GM19043 (cell line): ENCODE measurements around the gene MACROD2.
"Not testable (repeated sequence)": the region's sequence is repeated elsewhere in the genome, so short reads cannot be mapped to it uniquely, and the experiment has no call there.

Experiments used
- ATAC-seq: cut with Tn5 transposase; IDR thresholded peaks from one replicate; pipeline ENCODE4 v1.9.1; 2021; ENCODE audit warnings: low read depth; ENCODE audit not compliant: unreplicated experiment

Gene MACROD2

GRCh38 chr20:14178528-14178927 lies 183.2 kb downstream of the MACROD2 start:
- ATAC-seq, result no peak

GRCh38 chr20:14178952-14179351 lies 183.6 kb downstream of the MACROD2 start:
- no peak for ATAC-seq

DNA sequence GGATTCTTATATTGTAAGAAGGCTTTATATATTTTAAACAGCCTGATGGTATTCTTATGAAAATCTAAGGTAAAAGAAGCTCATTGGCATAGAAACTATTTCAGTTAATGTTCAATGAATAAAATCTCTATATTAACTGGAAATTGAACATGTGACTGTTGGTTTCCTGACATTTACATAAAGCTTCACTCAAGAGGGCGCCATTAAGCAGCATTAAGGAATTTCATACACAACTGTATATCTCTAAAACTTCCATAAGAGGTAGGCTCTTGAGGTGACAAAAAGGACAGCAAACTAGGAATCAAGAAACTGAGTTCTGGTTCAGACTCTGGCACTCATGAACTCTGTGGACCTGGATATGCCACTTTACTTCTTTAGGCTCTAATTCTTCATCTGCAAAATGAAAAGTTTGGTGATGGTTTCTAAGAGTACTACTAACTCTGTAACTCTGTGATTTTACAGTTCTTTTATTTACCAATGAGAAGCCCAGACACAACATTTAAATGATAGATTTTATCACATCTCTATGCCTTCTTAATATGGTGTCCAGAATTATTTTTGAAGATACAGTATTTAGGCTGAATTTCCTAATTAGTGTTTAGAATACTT lies 194.6 kb downstream of the MACROD2 start:
- no peak for ATAC-seq

DNA sequence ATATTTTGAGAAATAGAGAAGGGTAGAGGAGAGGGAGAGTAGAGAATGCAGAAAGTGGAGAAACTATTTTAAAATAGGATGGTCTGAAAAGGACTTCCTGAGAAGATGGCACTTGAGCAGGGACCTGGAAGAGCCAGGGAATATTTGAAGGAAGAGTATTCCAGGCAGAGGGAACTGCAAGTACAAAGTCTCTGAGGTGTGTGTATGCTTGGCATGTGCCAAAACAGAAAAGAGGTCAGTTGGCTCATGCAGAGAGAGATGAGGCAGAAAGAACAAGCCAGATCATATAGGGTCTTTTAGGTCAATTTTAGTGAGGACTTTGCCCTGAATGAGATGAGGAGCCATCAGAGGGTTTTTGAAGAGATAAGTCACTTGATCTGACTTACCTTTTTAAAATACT lies 196.2 kb downstream of the MACROD2 start:
- no peak for ATAC-seq

DNA sequence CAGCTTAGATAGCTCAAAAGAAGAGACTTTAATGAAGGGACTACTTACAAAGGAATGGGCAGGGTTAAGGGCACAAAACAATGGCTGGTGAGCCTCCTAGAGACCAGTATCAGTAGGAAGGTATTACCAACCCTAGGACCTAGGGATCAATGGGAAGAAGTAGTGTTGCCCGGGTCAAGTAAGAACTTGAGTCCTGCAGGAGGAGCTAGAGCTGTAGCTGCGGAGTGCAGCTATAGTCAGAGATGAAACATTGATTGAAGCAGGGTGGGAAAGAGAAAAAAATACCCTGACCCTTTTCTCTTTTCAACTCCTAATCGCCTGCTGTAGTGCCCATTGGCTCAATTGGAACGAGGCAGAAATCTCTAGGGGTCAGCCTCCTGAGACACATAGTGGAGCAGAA lies 198.1 kb downstream of the MACROD2 start:
- no peak for ATAC-seq

GRCh38 chr20:14193885-14194284 lies 198.6 kb downstream of the MACROD2 start:
- ATAC-seq, result no peak

DNA sequence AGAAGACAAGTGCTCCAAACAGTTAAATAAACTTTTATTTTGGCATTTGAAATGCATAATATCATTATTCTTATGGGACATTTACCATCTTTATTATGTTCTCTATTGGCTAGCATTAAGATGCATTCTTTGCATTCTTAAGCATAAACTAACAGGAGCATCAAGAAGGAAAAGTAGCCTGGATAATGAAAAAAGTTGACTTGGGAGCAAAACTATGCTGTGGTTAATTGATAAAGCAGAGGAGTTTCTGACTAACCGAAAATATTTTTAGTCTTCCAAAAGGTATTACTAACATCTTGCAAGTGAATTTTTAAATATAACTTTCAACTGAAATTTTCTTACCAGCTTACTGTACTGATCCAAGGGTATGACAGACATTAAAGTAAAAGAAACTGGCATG lies 201.8 kb downstream of the MACROD2 start:
- ATAC-seq, result no peak

GRCh38 chr20:14198416-14198815 lies 203.1 kb downstream of the MACROD2 start:
- no peak for ATAC-seq

GRCh38 chr20:14199111-14199510 lies 203.8 kb downstream of the MACROD2 start:
- ATAC-seq, result no peak

DNA sequence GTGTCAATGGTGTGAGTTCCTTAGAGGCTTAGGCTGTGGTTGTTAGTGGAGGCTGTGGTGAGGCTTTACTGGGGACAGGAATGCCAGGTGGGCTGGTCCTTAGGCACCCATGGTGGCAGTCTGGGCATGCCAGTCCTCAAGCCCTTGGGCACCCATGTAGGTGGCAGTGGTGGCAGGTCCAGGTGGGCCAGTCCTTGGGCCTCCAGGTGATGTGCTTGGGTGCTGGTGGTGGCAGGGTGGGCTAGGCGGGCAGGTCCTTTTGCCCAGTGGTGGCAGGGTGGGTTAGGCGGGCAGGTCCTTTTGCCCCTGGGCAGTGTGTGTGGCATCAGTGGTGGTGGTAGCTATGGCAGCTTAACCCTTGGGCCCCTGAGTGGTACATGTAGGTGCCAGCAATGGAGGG lies 208.3 kb downstream of the MACROD2 start:
- no peak for ATAC-seq

- no peak for ATAC-seq
Observed at GRCh38 chr20:14207591-14207990, 212.3 kb downstream of the MACROD2 start.

DNA sequence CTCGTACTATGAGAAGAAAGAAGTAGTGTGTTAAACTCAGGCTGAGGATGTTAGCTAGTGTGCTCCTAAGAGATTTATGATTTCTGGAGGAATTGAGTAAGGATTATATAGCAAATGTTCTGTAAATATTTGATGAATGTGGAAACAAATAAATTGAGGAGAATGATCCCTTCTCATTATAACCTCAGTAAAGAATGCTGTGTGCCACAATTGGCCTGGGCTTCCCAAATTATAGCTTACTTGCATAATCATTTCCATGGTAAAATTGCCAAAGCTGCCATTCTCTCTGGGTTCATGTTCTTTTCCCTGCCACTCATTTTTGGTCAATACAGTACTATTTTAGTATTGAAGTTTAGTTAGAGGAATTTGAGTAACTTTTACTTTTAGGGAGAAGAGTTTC lies 213.6 kb downstream of the MACROD2 start:
- no peak for ATAC-seq

DNA sequence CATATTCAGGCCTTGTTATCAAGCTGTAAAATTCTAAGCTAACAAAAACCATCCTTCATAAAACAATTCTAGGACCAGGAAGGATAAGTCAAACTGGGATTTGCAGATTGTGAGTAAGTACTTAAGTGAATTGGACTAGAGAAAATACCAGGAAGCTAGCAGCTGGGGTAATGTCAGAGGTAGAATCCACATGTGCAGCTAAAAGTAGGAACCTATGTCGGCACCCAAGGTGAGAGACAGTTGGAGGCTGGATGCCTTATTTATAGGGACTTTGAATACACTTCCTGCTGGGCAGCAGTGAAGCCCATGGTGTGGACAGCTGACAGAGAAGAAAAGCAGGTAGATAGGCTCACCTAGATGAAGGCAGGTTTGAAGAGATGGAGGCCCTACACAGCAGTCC lies 214.8 kb downstream of the MACROD2 start:
- ATAC-seq, result no peak

- no peak for ATAC-seq
Observed at GRCh38 chr20:14214046-14214445, 218.7 kb downstream of the MACROD2 start.

DNA sequence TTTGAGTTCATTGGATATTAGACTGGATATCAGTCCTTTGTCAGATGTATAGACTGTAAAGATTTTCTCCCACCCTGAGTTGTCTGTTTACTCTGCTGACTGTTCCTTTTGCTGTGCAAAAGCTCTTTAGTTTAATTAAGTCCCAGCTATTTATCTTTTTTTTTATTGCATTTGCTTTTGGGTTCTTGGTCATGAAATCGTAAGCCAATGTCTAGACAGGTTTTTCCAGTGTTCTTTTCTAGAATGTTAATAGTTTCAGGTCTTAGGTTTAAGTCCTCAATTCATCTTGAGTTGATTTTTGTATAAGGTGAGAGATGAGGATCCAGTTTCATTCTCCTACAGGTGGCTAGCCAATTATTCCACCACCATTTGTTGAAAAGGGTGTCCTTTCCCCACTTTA lies 220.6 kb downstream of the MACROD2 start:
- not testable (repeated sequence) for ATAC-seq

- no peak for ATAC-seq
Observed at GRCh38 chr20:14219801-14220461, 224.6 kb downstream of the MACROD2 start.

DNA sequence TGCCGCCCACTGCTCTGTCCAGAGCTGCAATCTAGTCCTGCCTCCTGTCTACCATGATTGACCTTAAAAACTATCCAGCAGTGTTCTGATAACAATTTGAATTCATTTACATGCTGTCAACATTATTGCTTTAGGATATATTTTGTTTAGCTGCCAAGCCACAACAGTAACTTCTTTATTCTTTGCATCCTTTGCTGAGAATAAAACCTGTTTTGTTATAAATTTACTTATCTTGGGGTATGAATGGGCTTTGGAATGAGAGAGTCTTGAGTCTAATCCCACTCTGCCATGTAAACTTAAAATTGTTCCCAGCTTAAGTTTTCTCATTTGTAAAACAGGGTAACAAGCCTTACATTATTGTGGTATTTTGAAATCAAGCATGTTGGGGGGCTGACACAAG lies 225.7 kb downstream of the MACROD2 start:
- ATAC-seq, result no peak

DNA sequence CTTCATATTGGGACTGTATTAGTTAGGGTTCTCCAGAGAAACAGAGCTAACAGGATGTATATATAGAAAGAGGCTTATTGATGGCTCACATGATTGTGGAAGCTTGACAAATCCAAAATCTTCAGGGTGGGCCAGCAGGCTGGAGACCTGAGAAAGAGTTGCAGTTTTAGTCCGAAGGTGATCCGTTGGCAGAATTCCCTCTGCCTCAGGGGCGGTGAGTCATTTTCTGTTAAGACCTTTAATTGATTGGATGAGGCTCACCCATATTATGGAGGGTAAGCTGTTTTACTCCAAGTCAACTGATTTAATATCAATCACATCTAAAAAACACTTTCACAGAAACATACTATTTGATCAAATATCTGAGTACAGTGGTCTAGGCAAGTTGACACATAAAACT lies 228.5 kb downstream of the MACROD2 start:
- no peak for ATAC-seq

DNA sequence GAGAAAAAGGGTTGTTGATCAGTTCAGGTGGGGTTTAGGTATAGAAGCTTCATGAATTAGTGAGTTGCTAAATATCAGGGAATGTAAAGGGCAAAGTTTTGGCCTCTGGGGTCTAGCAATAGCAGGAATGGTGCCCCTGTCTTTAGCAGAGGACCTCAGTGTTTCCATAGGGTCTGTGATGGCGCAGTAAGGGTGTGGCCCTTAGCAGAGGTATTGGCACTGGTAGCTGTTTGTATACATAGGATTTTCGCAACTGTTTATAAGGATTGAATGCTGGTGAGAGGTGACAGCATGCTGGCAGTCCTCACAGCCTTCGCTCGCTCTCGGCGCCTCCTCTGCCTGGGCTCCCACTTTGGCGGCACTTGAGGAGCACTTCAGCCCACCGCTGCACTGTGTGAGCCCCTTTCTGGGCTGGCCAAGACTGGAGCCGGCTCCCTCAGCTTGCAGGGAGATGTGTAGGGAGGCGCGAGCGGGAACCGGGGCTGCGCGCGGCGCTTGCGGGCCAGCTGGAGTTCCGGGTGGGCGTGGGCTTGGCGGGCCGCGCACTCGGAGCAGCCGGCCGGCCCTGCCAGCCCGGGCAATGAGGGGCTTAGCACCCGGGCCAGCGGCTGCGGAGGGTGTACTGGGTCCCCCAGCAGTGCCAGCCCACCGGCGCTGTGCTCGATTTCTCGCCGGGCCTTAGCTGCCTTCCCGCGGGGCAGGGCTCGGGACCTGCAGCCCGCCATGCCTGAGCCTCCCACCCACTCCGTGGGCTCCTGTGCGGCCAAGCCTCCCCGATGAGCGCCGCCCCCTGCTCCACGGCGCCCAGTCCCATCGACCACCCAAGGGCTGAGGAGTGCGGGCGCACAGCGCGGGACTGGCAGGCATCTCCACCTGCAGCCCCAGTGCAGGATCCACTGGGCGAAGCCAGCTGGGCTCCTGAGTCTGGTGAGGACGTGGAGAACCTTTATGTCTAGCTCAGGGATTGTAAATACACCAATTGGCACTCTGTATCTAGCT lies 231.0 kb downstream of the MACROD2 start:
- ATAC-seq, result not testable (repeated sequence)

DNA sequence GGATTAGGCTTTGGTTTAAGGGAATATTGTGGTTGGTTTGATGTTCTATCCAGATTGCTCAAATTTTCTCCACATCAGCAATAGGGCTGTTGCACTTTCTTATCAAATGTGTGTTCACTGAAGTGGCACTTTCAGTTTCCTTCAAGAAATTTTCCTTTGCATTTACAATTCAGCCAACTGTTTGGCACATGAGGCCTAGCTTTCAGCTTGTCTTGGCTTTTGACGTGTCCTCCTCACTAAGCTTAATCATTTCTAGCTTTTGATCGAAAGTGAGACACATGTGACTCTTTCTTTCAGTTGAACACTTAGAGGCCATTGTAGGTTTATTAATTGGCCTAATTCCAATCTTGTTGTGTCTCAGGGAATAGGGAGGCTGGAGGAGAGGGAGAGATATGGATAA lies 237.3 kb downstream of the MACROD2 start:
- ATAC-seq, result peak; percentile 72

- no peak for ATAC-seq
Observed at GRCh38 chr20:14234666-14235295, 239.5 kb downstream of the MACROD2 start.
